Stimulated activated naive B cell treated with anti-CD40 and anti-IgM and Interleukin-4, amounts not matched to agents 10 μg/mL and 1 μg/mL and 100 μg/mL, for 72 hours (primary cell): ENCODE data around the gene ADH1C.
"Not testable (repeated sequence)": the region's sequence is repeated elsewhere in the genome, so short reads cannot be mapped to it uniquely, and the experiment has no call there.

Experiments used
- ATAC-seq, 2 donors: fragments of 150-1000 bp; cut with Tn5 transposase; replicated peaks; 2 replicates each; pipeline ENCODE4 v1.10.0; 2021; ENCODE audit warnings: moderate library complexity in 1 of 2
- DNase-seq: peaks from one replicate; pipeline ENCODE4 v3.0.0; 2021
- H3K27ac Mint-ChIP-seq: one replicate; pipeline ENCODE4 v1.8.0; 2022; ENCODE audit warnings: mild to moderate bottlenecking, mixed read lengths
- H3K27me3 Mint-ChIP-seq, 2 donors: one replicate each; pipeline ENCODE4 v1.8.0; 2022; ENCODE audit warnings: mixed read lengths in 2 of 2
- H3K36me3 Mint-ChIP-seq, 2 donors: one replicate each; pipeline ENCODE4 v1.8.0; 2022; ENCODE audit warnings: mixed read lengths in 2 of 2, mild to moderate bottlenecking in 1 of 2
- H3K4me1 Mint-ChIP-seq, 2 donors: one replicate each; pipeline ENCODE4 v1.8.0; 2022; ENCODE audit warnings: mixed read lengths in 2 of 2, mild to moderate bottlenecking in 1 of 2
- H3K4me3 Mint-ChIP-seq, 2 donors: one replicate each; pipeline ENCODE4 v1.8.0; 2022; ENCODE audit warnings: mild to moderate bottlenecking in 2 of 2, mixed read lengths in 2 of 2, moderate library complexity in 1 of 2
- H3K9me3 Mint-ChIP-seq, 2 donors: one replicate each; pipeline ENCODE4 v1.8.0; 2022; ENCODE audit warnings: mixed read lengths in 2 of 2, mild to moderate bottlenecking in 1 of 2

ADH1C gene

GRCh38 chr4:99336553-99336952 lies 16.0 kb downstream of the ADH1C start:
- Mint-ChIP-seq H3K27ac (no peak overlapping the region), H3K9me3 (no peaks in the 10 kb centered on the region), H3K4me3 (no peak overlapping the region), H3K27me3 (peaks cover 0 to 3% of the 10 kb centered on the region in 2 donors), H3K4me1 (no peaks in the 10 kb centered on the region), H3K36me3 (no peaks in the 10 kb centered on the region)
- no peak for DNase-seq
- ATAC-seq: no peak

GRCh38 chr4:99334880-99335279 lies 17.7 kb downstream of the ADH1C start:
- Mint-ChIP-seq H3K27ac (no peak overlapping the region), H3K36me3 (no peaks in the 10 kb centered on the region), H3K4me1 (no peaks in the 10 kb centered on the region), H3K27me3 (peaks cover 0 to 3% of the 10 kb centered on the region in 2 donors), H3K4me3 (no peak overlapping the region), H3K9me3 (no peaks in the 10 kb centered on the region)
- DNase-seq (no peak), ATAC-seq (no peak)

GRCh38 chr4:99330648-99331047 lies 21.9 kb downstream of the ADH1C start:
- DNase-seq (no peak), ATAC-seq (no peak)
- Mint-ChIP-seq H3K36me3 (no peaks in the 10 kb centered on the region), H3K9me3 (peaks cover 2 to 6% of the 10 kb centered on the region in 2 donors), H3K27ac (no peak overlapping the region), H3K4me1 (no peaks in the 10 kb centered on the region), H3K4me3 (no peak overlapping the region), H3K27me3 (no peaks in the 10 kb centered on the region)

- Mint-ChIP-seq H3K27ac (no peak overlapping the region), H3K4me1 (no peaks in the 10 kb centered on the region), H3K36me3 (no peaks in the 10 kb centered on the region), H3K4me3 (no peak overlapping the region), H3K27me3 (no peaks in the 10 kb centered on the region), H3K9me3 (peaks cover 2 to 6% of the 10 kb centered on the region in 2 donors)
- no peak for DNase-seq
- ATAC-seq: no peak
Measured at GRCh38 chr4:99329876-99330275, 22.7 kb downstream of the ADH1C start.

- no peak overlapping the region for H3K4me3 Mint-ChIP-seq
- peaks cover 2 to 6% of the 10 kb centered on the region in 2 donors for H3K9me3 Mint-ChIP-seq
- ATAC-seq (no peak), DNase-seq (no peak)
- H3K4me1 Mint-ChIP-seq: no peaks in the 10 kb centered on the region
- H3K36me3 Mint-ChIP-seq: no peaks in the 10 kb centered on the region
- no peak overlapping the region for H3K27ac Mint-ChIP-seq
- no peaks in the 10 kb centered on the region for H3K27me3 Mint-ChIP-seq
Measured at GRCh38 chr4:99324979-99325378, 27.6 kb downstream of the ADH1C start.

- Mint-ChIP-seq H3K9me3 (peaks cover 2 to 3% of the 10 kb centered on the region in 2 donors), H3K27ac (no peak overlapping the region), H3K27me3 (no peaks in the 10 kb centered on the region), H3K4me1 (no peaks in the 10 kb centered on the region), H3K36me3 (no peaks in the 10 kb centered on the region), H3K4me3 (no peak overlapping the region)
- DNase-seq (no peak), ATAC-seq (no peak)
Measured at GRCh38 chr4:99324361-99324760, 28.2 kb downstream of the ADH1C start.

GRCh38 chr4:99323756-99324155 lies 28.8 kb downstream of the ADH1C start:
- DNase-seq (no peak), ATAC-seq (no peak)
- no peaks in the 10 kb centered on the region for H3K4me1 Mint-ChIP-seq
- H3K4me3 Mint-ChIP-seq: no peak overlapping the region
- H3K9me3 Mint-ChIP-seq: peaks cover 2 to 3% of the 10 kb centered on the region in 2 donors
- H3K27me3 Mint-ChIP-seq: no peaks in the 10 kb centered on the region
- no peak overlapping the region for H3K27ac Mint-ChIP-seq
- no peaks in the 10 kb centered on the region for H3K36me3 Mint-ChIP-seq

- no peaks in the 10 kb centered on the region for H3K9me3 Mint-ChIP-seq
- no peak for ATAC-seq
- no peaks in the 10 kb centered on the region for H3K36me3 Mint-ChIP-seq
- H3K27ac Mint-ChIP-seq: no peak within 1 kb of the TSS
- H3K4me1 Mint-ChIP-seq: no peaks in the 10 kb centered on the region
- H3K27me3 Mint-ChIP-seq: no peaks in the 10 kb centered on the region
- DNase-seq: no peak
- no peak within 1 kb of the TSS for H3K4me3 Mint-ChIP-seq
Measured at GRCh38 chr4:99321241-99322191, 31.0 kb downstream of the ADH1C start, which contains the start of gene ADH1B. ADH1B (minus strand) TSS chr4:99321401; CDS start chr4:99321331, 70 bp downstream.

- H3K27me3 Mint-ChIP-seq, H3K36me3 Mint-ChIP-seq, H3K4me1 Mint-ChIP-seq, H3K9me3 Mint-ChIP-seq, H3K27ac Mint-ChIP-seq, ATAC-seq, DNase-seq, H3K4me3 Mint-ChIP-seq: not testable (repeated sequence)
Measured at GRCh38 chr4:99317811-99318210, 34.7 kb downstream of the ADH1C start.

- Mint-ChIP-seq H3K4me1 (no peaks in the 10 kb centered on the region), H3K36me3 (no peaks in the 10 kb centered on the region), H3K27ac (no peak overlapping the region), H3K27me3 (no peaks in the 10 kb centered on the region), H3K4me3 (no peak overlapping the region), H3K9me3 (no peaks in the 10 kb centered on the region)
- no peak for ATAC-seq
- no peak for DNase-seq
Measured at GRCh38 chr4:99317354-99317753, 35.2 kb downstream of the ADH1C start.

GRCh38 chr4:99315839-99316238 lies 36.7 kb downstream of the ADH1C start:
- Mint-ChIP-seq H3K4me1 (no peaks in the 10 kb centered on the region), H3K4me3 (no peak overlapping the region), H3K9me3 (no peaks in the 10 kb centered on the region), H3K27me3 (no peaks in the 10 kb centered on the region), H3K36me3 (no peaks in the 10 kb centered on the region), H3K27ac (no peak overlapping the region)
- DNase-seq (no peak), ATAC-seq (no peak)

GRCh38 chr4:99314211-99314610 lies 38.3 kb downstream of the ADH1C start:
- ATAC-seq: no peak
- H3K36me3 Mint-ChIP-seq: no peaks in the 10 kb centered on the region
- H3K27me3 Mint-ChIP-seq: no peaks in the 10 kb centered on the region
- DNase-seq: no peak
- H3K27ac Mint-ChIP-seq: no peak overlapping the region
- no peaks in the 10 kb centered on the region for H3K9me3 Mint-ChIP-seq
- no peak overlapping the region for H3K4me3 Mint-ChIP-seq
- no peaks in the 10 kb centered on the region for H3K4me1 Mint-ChIP-seq

- no peaks in the 10 kb centered on the region for H3K9me3 Mint-ChIP-seq
- ATAC-seq (no peak), DNase-seq (no peak)
- H3K27me3 Mint-ChIP-seq: no peaks in the 10 kb centered on the region
- no peak overlapping the region for H3K4me3 Mint-ChIP-seq
- no peaks in the 10 kb centered on the region for H3K36me3 Mint-ChIP-seq
- no peak overlapping the region for H3K27ac Mint-ChIP-seq
- no peaks in the 10 kb centered on the region for H3K4me1 Mint-ChIP-seq
Measured at GRCh38 chr4:99310389-99310788, 42.2 kb downstream of the ADH1C start.

GRCh38 chr4:99305638-99306400 lies 46.7 kb downstream of the ADH1C start:
- H3K4me3 Mint-ChIP-seq: no peak overlapping the region

More at GRCh38 chr4:99305638-99306400, 46.7 kb downstream of the ADH1C start:
- ATAC-seq: no peak
- Mint-ChIP-seq H3K27ac (no peak overlapping the region), H3K36me3 (no peaks in the 10 kb centered on the region), H3K4me1 (no peaks in the 10 kb centered on the region), H3K9me3 (peaks cover 4 to 6% of the 10 kb centered on the region in 2 donors), H3K27me3 (no peaks in the 10 kb centered on the region)
- no peak for DNase-seq
